ENCODE data around the gene SIRT3. TPM values are rescaled to one million over a fixed set of nuclear protein-coding genes. Genes with fewer than 3 reads are reported as not detected.

SIRT3 gene
- total RNA-seq, 4 donors from 2014 or later: 12.6 to 18.4 (median 14.2) TPM

DNA sequence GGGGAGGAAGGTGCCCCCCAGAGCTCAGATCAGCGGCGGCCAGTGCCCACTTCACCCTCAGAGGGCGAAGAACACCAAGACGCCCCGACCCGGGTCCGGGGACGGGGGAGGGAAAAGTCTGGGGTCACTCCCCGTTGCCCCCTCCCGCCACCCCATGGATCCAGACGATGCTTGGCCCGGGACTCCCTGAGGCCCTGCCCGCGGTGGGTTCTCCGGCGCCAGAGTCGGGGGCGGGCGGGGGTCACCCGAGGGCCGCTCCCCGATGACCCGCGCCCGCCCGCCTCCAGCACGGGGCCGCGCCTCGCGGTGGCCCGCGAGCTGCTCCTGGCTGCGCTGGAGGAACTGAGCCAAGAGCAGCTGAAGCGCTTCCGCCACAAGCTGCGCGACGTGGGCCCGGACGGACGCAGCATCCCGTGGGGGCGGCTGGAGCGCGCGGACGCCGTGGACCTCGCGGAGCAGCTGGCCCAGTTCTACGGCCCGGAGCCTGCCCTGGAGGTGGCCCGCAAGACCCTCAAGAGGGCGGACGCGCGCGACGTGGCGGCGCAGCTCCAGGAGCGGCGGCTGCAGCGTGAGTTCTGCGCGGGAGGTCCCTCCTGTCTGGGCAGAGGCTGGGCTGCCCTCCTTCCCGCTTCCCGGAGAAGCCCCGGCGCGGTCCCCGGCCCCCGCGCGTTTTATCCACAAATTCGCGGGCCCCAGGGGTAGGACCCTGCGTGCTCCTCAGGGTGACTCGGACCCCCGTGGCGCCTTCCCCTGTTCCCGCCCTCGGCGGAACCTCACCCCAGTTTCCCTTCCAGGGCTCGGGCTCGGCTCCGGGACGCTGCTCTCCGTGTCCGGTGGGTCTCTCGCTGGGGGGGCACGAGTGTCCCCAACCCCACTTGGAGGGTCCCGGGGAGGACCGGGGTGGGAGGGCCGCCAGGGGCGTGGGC lies 43.2 kb upstream of the SIRT3 start:
- H3K4me3 ChIP-seq (ENCODE audit: low read depth, poor library complexity, severe bottlenecking): no peak overlapping the region
- intact Hi-C loops (cut with DNase I; ENCODE audit: low total_unique reads): no loop called here
- TF ChIP-seq, protein P1, sequence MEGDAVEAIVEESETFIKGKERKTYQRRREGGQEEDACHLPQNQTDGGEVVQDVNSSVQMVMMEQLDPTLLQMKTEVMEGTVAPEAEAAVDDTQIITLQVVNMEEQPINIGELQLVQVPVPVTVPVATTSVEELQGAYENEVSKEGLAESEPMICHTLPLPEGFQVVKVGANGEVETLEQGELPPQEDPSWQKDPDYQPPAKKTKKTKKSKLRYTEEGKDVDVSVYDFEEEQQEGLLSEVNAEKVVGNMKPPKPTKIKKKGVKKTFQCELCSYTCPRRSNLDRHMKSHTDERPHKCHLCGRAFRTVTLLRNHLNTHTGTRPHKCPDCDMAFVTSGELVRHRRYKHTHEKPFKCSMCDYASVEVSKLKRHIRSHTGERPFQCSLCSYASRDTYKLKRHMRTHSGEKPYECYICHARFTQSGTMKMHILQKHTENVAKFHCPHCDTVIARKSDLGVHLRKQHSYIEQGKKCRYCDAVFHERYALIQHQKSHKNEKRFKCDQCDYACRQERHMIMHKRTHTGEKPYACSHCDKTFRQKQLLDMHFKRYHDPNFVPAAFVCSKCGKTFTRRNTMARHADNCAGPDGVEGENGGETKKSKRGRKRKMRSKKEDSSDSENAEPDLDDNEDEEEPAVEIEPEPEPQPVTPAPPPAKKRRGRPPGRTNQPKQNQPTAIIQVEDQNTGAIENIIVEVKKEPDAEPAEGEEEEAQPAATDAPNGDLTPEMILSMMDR (IDR thresholded peaks at IDR 0.05): no peak
- no peak for TF ChIP-seq POLR2A (IDR thresholded peaks at IDR 0.05)
- peak in 1 of 2 donors; percentile 85 for DNase-seq (ENCODE audit: low spot score in 2 of 2)
- WGBS, 2 donors: 13 to 35% methylated on average over 7 to 92 of the region's 97 CpGs

DNA sequence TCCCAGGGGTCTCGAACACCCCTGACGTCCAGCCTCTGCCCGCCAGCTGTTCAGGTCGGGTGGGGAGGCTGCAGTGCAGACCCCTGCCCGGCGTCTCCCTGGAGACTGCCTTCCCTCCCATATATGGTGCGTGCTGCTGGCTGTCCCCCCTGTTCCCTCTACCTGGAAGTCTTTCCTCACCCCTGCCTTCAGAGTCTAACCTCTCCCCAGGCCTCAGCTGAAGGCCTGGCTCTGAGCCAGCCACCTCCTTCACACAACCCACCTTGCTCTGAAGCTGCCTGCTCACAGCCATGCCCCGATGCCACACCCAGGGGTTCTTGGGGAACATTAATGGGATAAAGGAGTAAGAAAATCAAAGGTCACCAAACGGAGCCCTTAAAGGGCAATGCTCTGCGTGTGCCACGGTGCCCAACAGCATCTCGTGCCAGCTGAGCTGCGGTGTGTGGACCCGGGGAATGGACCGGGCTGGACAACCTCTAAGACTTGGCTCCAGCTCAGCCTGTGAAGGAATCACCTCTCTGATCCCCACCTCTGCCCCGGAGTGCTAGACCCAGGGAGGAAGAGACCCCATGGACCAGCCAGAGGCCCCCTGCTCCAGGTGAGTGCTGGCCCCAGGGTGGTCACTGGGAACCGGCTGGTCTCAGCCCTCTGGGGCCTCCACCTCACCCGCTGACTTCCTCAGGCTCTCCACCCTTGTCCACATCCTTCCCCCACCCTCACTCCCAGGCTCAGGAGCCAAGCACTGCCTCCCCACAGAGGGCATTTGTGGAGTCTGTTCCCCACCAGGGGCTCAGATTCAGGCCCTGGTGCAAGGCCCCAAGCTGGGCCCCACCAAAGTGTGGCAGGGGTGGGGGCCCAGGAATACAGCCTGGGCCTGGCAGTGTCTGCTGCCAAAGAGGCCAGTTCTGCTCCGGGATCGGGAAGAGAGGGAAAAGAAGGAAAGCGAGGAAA lies 42.1 kb upstream of the SIRT3 start, which contains the start of gene NLRP6:
Gene NLRP6, plus strand, starts transcription at position 407 of the 951 bp plus-strand sequence. Its CDS starts 163 bp downstream, at position 570.
- DNase-seq (ENCODE audit: low spot score in 2 of 2): peak in 1 of 2 donors; percentile 79
- 74 to 75% methylated on average over 21 of the region's 21 CpGs for WGBS, 2 donors
- H3K4me3 ChIP-seq (ENCODE audit: low read depth, poor library complexity, severe bottlenecking): no peak within 1 kb of the TSS
- TF ChIP-seq, protein P1 (IDR thresholded peaks at IDR 0.05): no peak
- TF ChIP-seq POLR2A (IDR thresholded peaks at IDR 0.05): no peak
- intact Hi-C loops (cut with DNase I; ENCODE audit: low total_unique reads): no loop called here

DNA sequence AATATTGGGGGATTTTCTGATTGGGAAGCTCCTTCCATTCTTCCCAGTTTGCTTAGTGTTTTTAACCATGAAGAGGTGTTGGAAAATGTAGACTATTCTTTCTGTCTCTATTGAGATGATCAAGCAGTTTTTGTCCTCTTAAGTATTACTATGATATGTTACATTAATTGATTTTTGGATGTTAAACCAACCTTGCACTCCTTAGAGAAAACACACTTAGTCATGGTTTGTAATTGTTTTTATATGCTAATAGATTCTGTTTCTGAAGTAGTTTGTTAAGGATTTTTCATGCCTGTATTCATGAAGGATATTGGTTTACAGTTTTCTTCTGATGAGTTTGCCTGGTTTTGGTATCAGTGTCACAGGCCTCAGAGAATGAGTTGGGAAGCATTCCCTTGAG lies 40.1 kb upstream of the SIRT3 start:
- intact Hi-C loops (cut with DNase I; ENCODE audit: low total_unique reads): no loop called here
- no peak for DNase-seq (ENCODE audit: low spot score in 2 of 2)
- no peak overlapping the region for H3K4me3 ChIP-seq (ENCODE audit: low read depth, poor library complexity, severe bottlenecking)
- TF ChIP-seq, protein P1 (IDR thresholded peaks at IDR 0.05): no peak
- no peak for TF ChIP-seq POLR2A (IDR thresholded peaks at IDR 0.05)

DNA sequence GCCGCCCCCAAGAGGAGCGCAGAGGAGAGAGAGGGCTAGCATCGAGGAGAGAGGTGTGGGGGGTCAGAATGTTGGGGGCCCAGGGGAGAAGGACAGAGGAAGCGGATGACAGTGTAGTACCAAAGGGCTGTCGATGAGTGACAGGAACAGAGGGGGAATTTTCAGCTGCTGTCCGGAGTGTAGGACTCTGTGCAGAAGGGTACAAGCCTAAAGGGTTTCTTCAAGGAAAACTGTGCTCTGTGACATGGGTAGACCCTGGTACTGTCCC lies 36.7 kb upstream of the SIRT3 start:
- no peak overlapping the region for H3K4me3 ChIP-seq (ENCODE audit: low read depth, poor library complexity, severe bottlenecking)
- no peak for DNase-seq (ENCODE audit: low spot score in 2 of 2)
- no peak for TF ChIP-seq POLR2A (IDR thresholded peaks at IDR 0.05)
- TF ChIP-seq, protein P1 (IDR thresholded peaks at IDR 0.05): no peak
- intact Hi-C loops (cut with DNase I; ENCODE audit: low total_unique reads): no loop called here
- 86 to 92% methylated on average over 6 of the region's 6 CpGs for WGBS, 2 donors

DNA sequence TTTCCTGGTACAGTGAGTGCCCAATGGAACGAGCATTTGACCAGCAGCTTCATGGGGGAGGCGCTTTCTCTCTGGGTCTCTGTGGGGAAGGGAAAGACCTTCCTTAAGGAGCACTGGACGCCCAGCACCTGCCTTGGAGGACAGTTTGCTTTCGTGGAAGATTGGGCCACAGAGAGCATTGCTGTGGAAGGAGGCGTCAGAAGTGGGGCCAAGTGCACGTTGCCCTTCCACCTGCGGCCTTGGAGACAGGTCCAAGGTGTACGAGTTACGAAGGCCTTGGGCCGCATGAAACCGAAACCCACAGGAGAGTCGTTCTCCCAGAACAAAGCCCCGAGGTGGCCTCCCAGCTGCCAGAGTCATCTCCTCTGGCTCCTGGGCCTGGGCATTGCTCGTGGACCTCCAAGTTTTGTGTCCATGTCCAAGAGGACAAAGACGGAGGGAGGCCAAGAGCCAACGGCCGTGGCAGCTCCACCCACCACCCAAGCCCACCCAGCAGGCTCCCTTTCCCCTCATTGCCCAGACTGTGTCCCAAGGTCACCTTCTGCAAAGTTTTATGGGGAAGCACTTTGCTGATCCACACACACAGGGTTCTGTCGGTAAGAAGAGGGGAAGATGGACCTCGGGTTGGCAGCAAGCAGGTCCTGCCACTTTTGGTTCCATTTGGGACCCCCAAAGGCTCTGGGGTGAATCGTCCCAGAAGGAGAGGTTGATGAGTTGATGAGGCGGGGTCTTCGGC lies 36.2 kb upstream of the SIRT3 start:
- TF ChIP-seq, protein P1 (IDR thresholded peaks at IDR 0.05): no peak
- TF ChIP-seq POLR2A (IDR thresholded peaks at IDR 0.05): no peak
- 86 to 89% methylated on average over 22 of the region's 22 CpGs for WGBS, 2 donors
- H3K4me3 ChIP-seq (ENCODE audit: low read depth, poor library complexity, severe bottlenecking): no peak overlapping the region
- intact Hi-C loops (cut with DNase I; ENCODE audit: low total_unique reads): no loop called here
- DNase-seq (ENCODE audit: low spot score in 2 of 2): peak in 1 of 2 donors; percentile 72
